Stimulated activated naive CD8-positive, alpha-beta T cell treated with anti-CD3 and anti-CD28 coated beads, Interleukin-15, Interleukin-2, amounts not matched to agents 100 ng/mL and 50 ng/mL, for 24 hours (primary cell): ENCODE results near the gene XPR1.
"Not testable (repeated sequence)": the region's sequence is repeated elsewhere in the genome, so short reads cannot be mapped to it uniquely, and the experiment has no call there.

Experiments
- H3K27ac Mint-ChIP-seq: one replicate; pipeline ENCODE4 v1.8.0; 2021; ENCODE audit warnings: mild to moderate bottlenecking, mixed read lengths
- H3K27me3 Mint-ChIP-seq: one replicate; pipeline ENCODE4 v1.8.0; 2021; ENCODE audit warnings: mixed read lengths
- H3K36me3 Mint-ChIP-seq: one replicate; pipeline ENCODE4 v1.8.0; 2021; ENCODE audit warnings: low read depth, mixed read lengths
- H3K4me1 Mint-ChIP-seq: one replicate; pipeline ENCODE4 v1.8.0; 2021; ENCODE audit warnings: low read depth, mixed read lengths
- H3K4me3 Mint-ChIP-seq: one replicate; pipeline ENCODE4 v1.8.0; 2021; ENCODE audit warnings: mild to moderate bottlenecking, mixed read lengths
- H3K9me3 Mint-ChIP-seq: one replicate; pipeline ENCODE4 v1.8.0; 2021; ENCODE audit warnings: mixed read lengths

XPR1 gene

GRCh38 chr1:180789460-180789859, 157.6 kb downstream of the XPR1 start:
- H3K36me3 Mint-ChIP-seq, result peaks cover 26% of the 10 kb centered on the region
- H3K9me3 Mint-ChIP-seq, result no peaks in the 10 kb centered on the region
- H3K27ac Mint-ChIP-seq, result no peak overlapping the region
- H3K4me3 Mint-ChIP-seq, result no peak overlapping the region
- H3K4me1 Mint-ChIP-seq, result peaks cover 12% of the 10 kb centered on the region
- no peaks in the 10 kb centered on the region for H3K27me3 Mint-ChIP-seq

GRCh38 chr1:180791152-180791551, 159.3 kb downstream of the XPR1 start:
- H3K27me3 Mint-ChIP-seq, H3K27ac Mint-ChIP-seq, H3K9me3 Mint-ChIP-seq, H3K4me3 Mint-ChIP-seq: not testable (repeated sequence)
- H3K4me1 Mint-ChIP-seq, result peaks cover 12% of the 10 kb centered on the region
- H3K36me3 Mint-ChIP-seq, result peaks cover 30% of the 10 kb centered on the region

- peaks cover 32% of the 10 kb centered on the region for H3K36me3 Mint-ChIP-seq
- H3K27me3 Mint-ChIP-seq, result no peaks in the 10 kb centered on the region
- peaks cover 12% of the 10 kb centered on the region for H3K4me1 Mint-ChIP-seq
- no peaks in the 10 kb centered on the region for H3K9me3 Mint-ChIP-seq
- H3K27ac Mint-ChIP-seq, result no peak overlapping the region
- no peak overlapping the region for H3K4me3 Mint-ChIP-seq
Observed at GRCh38 chr1:180791806-180792205, 160.0 kb downstream of the XPR1 start.

DNA sequence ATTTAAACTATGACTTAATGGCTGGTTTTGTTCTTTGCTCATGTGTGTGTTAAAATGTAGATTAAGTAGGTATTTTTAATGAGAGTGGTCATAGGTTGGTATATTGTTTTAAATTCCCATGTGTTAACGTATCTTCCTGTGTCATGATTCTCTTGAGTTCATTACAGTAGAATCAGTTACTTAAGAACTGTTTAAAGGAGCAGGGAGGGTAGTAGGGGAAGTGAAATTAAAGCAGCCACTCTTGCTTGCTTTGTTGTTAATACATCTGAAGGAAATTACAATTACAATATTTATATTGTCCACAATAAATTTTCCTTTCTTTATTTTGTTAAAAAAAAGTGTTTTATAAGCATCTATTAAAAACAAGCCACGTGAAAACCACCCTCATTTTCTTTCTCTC, 161.6 kb downstream of the XPR1 start:
- no peaks in the 10 kb centered on the region for H3K27me3 Mint-ChIP-seq
- no peak overlapping the region for H3K27ac Mint-ChIP-seq
- peaks cover 12% of the 10 kb centered on the region for H3K4me1 Mint-ChIP-seq

GRCh38 chr1:180796897-180797640, 165.2 kb downstream of the XPR1 start:
- H3K27ac Mint-ChIP-seq, result no peak overlapping the region
- no peaks in the 10 kb centered on the region for H3K27me3 Mint-ChIP-seq
- H3K9me3 Mint-ChIP-seq, result no peaks in the 10 kb centered on the region
- H3K4me3 Mint-ChIP-seq, result no peak overlapping the region
- peaks cover 7% of the 10 kb centered on the region for H3K36me3 Mint-ChIP-seq
- peaks cover 7% of the 10 kb centered on the region for H3K4me1 Mint-ChIP-seq

More for the DNA sequence above, 161.6 kb downstream of the XPR1 start:
- Mint-ChIP-seq H3K36me3 (peaks cover 24% of the 10 kb centered on the region), H3K4me3 (no peak overlapping the region), H3K9me3 (no peaks in the 10 kb centered on the region)

DNA sequence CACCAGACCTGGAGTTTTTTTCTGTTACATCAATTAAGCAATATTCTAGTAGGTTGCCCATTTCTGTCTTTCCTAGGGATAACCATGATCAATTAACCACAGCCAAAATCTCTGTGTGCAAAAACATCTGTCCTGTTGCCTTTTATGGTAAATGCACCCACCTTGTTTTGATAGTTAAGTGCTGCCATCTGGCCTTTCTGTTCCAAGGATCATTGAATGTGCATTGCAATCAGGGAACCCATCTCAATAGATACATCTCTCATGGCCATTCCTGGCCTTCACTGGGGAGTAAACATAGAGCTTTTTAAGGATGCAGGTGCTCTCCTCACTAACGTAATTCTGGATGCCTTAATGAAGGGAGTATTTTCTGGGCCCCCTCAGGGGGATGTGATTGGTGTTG, 169.1 kb downstream of the XPR1 start:
- Mint-ChIP-seq H3K36me3 (peaks cover 12% of the 10 kb centered on the region), H3K27ac (peak overlapping the region; percentile 21), H3K9me3 (no peaks in the 10 kb centered on the region), H3K4me1 (peaks cover 8% of the 10 kb centered on the region), H3K4me3 (no peak overlapping the region), H3K27me3 (no peaks in the 10 kb centered on the region)

- H3K36me3 Mint-ChIP-seq, result peaks cover 21% of the 10 kb centered on the region
- no peak overlapping the region for H3K4me3 Mint-ChIP-seq
- H3K9me3 Mint-ChIP-seq, result no peaks in the 10 kb centered on the region
- peaks cover 8% of the 10 kb centered on the region for H3K4me1 Mint-ChIP-seq
- no peak overlapping the region for H3K27ac Mint-ChIP-seq
- no peaks in the 10 kb centered on the region for H3K27me3 Mint-ChIP-seq
Observed at GRCh38 chr1:180802813-180803212, 171.0 kb downstream of the XPR1 start.

- H3K27me3 Mint-ChIP-seq, result no peaks in the 10 kb centered on the region
- H3K27ac Mint-ChIP-seq, result no peak overlapping the region
- H3K4me3 Mint-ChIP-seq, result no peak overlapping the region
- peaks cover 36% of the 10 kb centered on the region for H3K36me3 Mint-ChIP-seq
- H3K9me3 Mint-ChIP-seq, result no peaks in the 10 kb centered on the region
- H3K4me1 Mint-ChIP-seq, result peaks cover 8% of the 10 kb centered on the region
Observed at GRCh38 chr1:180805316-180805715, 173.5 kb downstream of the XPR1 start.

DNA sequence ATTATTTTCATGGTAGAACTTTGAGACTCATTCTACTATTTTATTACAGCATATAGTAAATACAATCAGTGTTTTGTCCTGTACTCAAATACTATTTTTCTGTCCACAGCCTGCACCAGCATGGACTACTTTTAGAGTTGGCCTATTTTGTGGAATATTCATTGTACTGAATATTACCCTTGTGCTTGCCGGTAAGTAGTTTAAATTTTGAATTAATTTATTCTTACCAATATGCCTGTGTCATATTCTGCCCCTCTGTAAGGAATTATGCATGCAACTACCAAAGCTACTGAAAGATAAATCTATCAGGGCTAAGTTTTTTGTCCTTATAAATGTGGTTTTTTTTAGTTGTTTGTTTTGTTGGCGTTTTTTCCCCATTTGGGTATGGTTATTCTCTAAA, 179.5 kb downstream of the XPR1 start:
- Mint-ChIP-seq H3K4me3 (no peak overlapping the region), H3K36me3 (peaks cover 66% of the 10 kb centered on the region), H3K27ac (no peak overlapping the region), H3K4me1 (no peaks in the 10 kb centered on the region), H3K9me3 (no peaks in the 10 kb centered on the region), H3K27me3 (no peaks in the 10 kb centered on the region)

DNA sequence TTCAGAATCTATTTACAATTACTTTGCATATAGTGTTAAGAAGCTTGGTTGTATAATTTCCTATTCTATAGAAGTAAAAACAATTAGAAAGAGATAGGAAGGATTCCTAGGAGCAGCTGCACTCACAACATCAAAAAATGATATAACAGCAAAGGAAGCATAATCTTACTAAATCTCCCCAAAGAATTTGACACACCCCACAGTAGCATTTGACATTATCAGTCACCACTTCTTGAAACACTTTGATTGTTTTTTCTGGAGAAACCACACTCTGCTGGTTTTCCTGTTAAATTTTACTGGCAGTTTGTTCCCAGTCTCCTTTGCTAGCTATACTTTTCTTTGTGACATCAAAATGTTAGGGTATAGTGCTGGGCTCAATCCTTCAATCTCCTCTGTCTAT, 180.1 kb downstream of the XPR1 start:
- Mint-ChIP-seq H3K9me3 (no peaks in the 10 kb centered on the region), H3K4me3 (no peak overlapping the region), H3K36me3 (peaks cover 61% of the 10 kb centered on the region), H3K27ac (no peak overlapping the region), H3K4me1 (no peaks in the 10 kb centered on the region), H3K27me3 (no peaks in the 10 kb centered on the region)

- Mint-ChIP-seq H3K36me3 (peaks cover 43% of the 10 kb centered on the region), H3K27me3 (no peaks in the 10 kb centered on the region), H3K27ac (no peak overlapping the region), H3K4me3 (no peak overlapping the region), H3K9me3 (no peaks in the 10 kb centered on the region), H3K4me1 (no peaks in the 10 kb centered on the region)
Observed at GRCh38 chr1:180814258-180814657, 182.4 kb downstream of the XPR1 start.

GRCh38 chr1:180815188-180815587, 183.4 kb downstream of the XPR1 start:
- H3K4me1 Mint-ChIP-seq, result no peaks in the 10 kb centered on the region
- no peaks in the 10 kb centered on the region for H3K27me3 Mint-ChIP-seq
- no peak overlapping the region for H3K4me3 Mint-ChIP-seq
- no peaks in the 10 kb centered on the region for H3K9me3 Mint-ChIP-seq
- no peak overlapping the region for H3K27ac Mint-ChIP-seq
- H3K36me3 Mint-ChIP-seq, result peaks cover 46% of the 10 kb centered on the region

DNA sequence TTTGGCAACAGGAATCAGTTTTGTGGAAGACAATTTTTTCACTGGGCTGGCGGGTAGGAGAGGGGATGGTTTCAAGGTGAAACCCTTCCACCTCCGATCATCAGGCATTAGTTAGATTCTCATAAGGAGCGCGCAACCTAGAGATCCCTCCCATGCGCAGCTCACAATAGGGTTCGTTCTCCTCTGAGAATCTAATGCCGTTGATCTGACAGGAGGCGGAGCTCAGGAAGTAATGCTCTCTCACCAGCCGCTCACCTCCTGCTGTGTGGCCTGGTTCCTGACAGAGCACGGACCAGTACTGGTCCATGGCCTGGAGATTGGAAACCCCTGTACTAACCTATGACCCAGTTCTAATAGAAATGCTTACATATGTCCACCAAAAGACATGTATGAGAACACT, 184.3 kb downstream of the XPR1 start:
- H3K9me3 Mint-ChIP-seq, result no peaks in the 10 kb centered on the region
- H3K4me3 Mint-ChIP-seq, result no peak overlapping the region
- H3K36me3 Mint-ChIP-seq, result peaks cover 55% of the 10 kb centered on the region
- H3K27ac Mint-ChIP-seq, result no peak overlapping the region
- no peaks in the 10 kb centered on the region for H3K4me1 Mint-ChIP-seq
- no peaks in the 10 kb centered on the region for H3K27me3 Mint-ChIP-seq

DNA sequence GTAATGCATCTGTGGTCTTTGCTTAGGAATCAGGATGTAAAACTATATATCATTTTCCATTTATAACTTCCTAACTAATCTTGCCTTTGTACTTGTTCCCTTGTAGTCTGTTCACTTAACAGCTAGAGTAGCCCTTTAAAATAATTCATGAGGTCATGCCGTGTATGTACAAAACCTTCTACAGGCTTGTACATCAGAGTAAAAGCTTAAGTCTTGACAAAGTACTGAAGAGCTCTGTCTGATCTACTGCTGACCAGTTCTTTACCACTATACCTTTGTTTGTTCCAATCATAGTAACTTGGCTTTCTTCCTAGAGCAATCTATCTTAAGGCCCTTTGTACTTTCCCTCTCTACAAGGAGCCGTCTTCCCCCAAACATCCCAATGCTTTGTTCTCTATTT, 190.1 kb downstream of the XPR1 start:
- peaks cover 24% of the 10 kb centered on the region for H3K36me3 Mint-ChIP-seq
- no peak overlapping the region for H3K4me3 Mint-ChIP-seq
- no peak overlapping the region for H3K27ac Mint-ChIP-seq
- H3K9me3 Mint-ChIP-seq, result no peaks in the 10 kb centered on the region
- H3K4me1 Mint-ChIP-seq, result no peaks in the 10 kb centered on the region
- H3K27me3 Mint-ChIP-seq, result no peaks in the 10 kb centered on the region

DNA sequence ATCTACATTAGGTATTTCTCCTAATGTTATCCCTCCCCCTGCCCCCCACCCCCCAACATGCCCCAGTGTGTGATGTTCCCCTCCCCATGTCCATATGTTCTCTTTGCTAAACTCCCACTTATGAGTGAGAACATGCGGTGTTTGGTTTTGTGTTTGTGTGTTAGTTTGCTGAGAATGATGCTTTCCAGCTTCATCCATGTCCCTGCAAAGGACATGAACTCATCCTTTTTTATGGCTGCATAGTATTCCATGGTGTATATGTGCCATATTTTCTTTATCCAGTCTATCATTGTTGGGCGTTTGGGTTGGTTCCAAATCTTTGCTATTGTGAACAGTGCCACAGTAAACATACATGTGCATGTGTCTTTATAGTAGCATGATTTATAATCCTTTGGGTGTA, 199.7 kb downstream of the XPR1 start:
- H3K36me3 Mint-ChIP-seq, result peaks cover 75% of the 10 kb centered on the region
- H3K4me1 Mint-ChIP-seq, H3K4me3 Mint-ChIP-seq, H3K27me3 Mint-ChIP-seq, H3K27ac Mint-ChIP-seq: not testable (repeated sequence)
- H3K9me3 Mint-ChIP-seq, result peaks cover 12% of the 10 kb centered on the region

- peaks cover 12% of the 10 kb centered on the region for H3K9me3 Mint-ChIP-seq
- not testable (repeated sequence) for H3K27me3 Mint-ChIP-seq, H3K27ac Mint-ChIP-seq, H3K4me3 Mint-ChIP-seq
- H3K36me3 Mint-ChIP-seq, result peaks cover 86% of the 10 kb centered on the region
- peaks cover 12% of the 10 kb centered on the region for H3K4me1 Mint-ChIP-seq
Observed at GRCh38 chr1:180833180-180833579, 201.4 kb downstream of the XPR1 start.
